ENCODE results near the gene C4BPA.

DNA sequence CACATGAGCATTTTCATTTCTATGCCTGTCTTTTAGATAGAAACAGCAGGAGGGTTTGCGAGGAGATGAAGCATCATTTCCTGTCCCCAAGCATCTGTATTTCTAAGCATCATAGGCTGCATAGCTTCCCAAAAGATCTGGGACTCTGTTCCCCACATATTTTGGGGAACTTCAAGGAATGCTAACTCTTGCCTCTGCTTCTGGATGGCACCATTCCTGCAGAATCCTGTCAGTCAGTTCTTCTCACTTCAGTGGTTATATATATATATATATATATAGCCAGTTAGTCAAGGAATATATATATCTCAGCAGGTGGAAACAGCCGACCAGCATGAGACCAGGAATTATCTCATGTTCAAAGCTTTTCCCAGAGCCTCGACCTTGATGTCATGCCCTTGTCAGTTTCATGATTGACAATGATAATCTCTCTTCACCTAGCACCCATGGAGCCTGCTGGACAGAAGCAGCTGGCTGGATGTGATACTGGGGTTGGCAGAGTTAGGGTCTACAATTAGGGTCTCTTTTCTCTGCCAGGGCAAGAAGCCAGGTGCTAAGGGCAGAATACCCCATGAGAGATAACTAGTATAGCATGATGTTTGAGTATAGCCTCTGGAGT, 48.5 kb upstream of the C4BPA start:
- TF ChIP-seq ZNF274 (IDR thresholded peaks at IDR 0.05; ENCODE audit: low read depth, low read length) (no peak), YY1 (IDR thresholded peaks at IDR 0.05; ENCODE audit: insufficient read depth, insufficient read length) (no peak)
